Measurements from ENCODE around the gene ARHGEF17.

DNA sequence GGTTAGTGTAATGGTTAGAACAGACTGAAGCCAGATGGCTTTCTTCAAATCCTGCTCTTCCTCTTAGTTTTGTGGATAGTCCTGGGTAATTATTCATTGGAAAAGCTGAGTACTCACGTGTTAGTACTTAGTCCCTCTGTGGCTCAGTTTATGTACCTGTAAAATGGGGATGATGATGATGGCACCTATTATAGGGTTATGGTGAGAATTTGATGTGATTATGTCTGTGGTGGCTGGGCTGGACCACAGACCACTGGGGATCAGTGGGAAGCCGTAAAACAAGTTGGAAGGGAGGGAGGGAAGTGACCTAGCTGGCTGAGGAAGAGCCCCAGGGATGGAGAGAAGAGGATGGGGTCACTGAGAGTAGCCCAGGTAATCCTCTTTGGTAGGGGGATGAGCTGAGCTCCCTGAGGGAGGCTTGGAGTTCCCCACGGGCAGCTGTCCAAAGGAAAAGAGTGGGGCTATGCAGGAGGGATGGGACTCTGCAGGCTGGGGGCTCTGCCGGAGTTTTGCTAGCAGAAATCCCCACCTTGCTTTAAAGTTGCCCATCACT, 19.8 kb downstream of the ARHGEF17 start:
- no peak for TF ChIP-seq POLR2AphosphoS5 (IDR thresholded peaks at IDR 0.05)
- no peak for TF ChIP-seq CTCF (IDR thresholded peaks at IDR 0.05)

Data from transverse colon (tissue), 4 donors.